K562 (cell line): Measurements from ENCODE around the gene GATA2. TPM values are rescaled to one million over a fixed set of nuclear protein-coding genes. Genes with fewer than 3 reads are reported as not detected.
A peak's percentile ranks its signal among the peaks of the same experiment; 100 is the strongest.

Experiments
- ATAC-seq: fragments of 200-7000 bp; cut with Tn5 transposase; 3 replicates; pipeline ENCODE4 v1.9.1; 2020; ENCODE audit warnings: moderate library complexity
- BruUV-seq: library from RNA; stranded (reverse); fragments of 400-500 nt; replicated peaks from 2 replicates; lab custom pipeline; 2021; lab: Mats Ljungman, UMichigan
- CTCF ChIA-PET: fragments of 300-600 bp; formaldehyde crosslinking; extraction: SDS; loops from one replicate; lab custom pipeline; 2021; ENCODE audit warnings: low intra/inter-chr PET ratio; lab: Yijun Ruan, JAX
- POLR2A ChIA-PET: fragments of 300-600, 350-650 bp; sonication (Branson Sonifier 250); formaldehyde crosslinking; extraction: SDS; loops from one replicate; lab custom pipeline; 2021; ENCODE audit warnings: antibody characterized with exemption, inconsistent platforms; lab: Yijun Ruan, JAX
- DNase-seq, 4 experiments: peaks; one replicate each; pipeline versions ENCODE4 v3.0.0 to v3.0.0-alpha.2; 2011 to 2018; ENCODE audit warnings: low spot score in 3 of 4, mixed read lengths in 3 of 4; ENCODE audit errors: extremely low read depth in 1 of 4
- FAIRE-seq: peaks from 2 replicates; lab custom pipeline; 2011; peaks lifted over from hg19 to GRCh38; lab: Jason Lieb, UNC
- H2AFZ ChIP-seq: 2 replicates; pipeline ENCODE4 v1.6.0; 2011; ENCODE audit warnings: low read depth, low read length, control low read depth, inconsistent platforms
- H3K27ac ChIP-seq: fragments of 200-600 bp; 3 replicates; pipeline ENCODE4 v1.8.0; 2011; ENCODE audit warnings: low read depth, mild to moderate bottlenecking, control low read depth, inconsistent platforms, low read length, moderate library complexity, mixed read lengths; ENCODE audit errors: extremely low read depth
- H3K27me3 ChIP-seq, 2 experiments: fragments of 300-600 bp in 1 of 2; 2 replicates in 1 of 2; 3 replicates in 1 of 2; pipeline versions ENCODE4 v1.6.0 to v1.8.0; 2011; ENCODE audit warnings: inconsistent platforms in 2 of 2, low read length in 2 of 2, mild to moderate bottlenecking in 1 of 2, mixed read lengths in 1 of 2, moderate library complexity in 1 of 2; ENCODE audit not compliant: control insufficient read depth in 2 of 2, insufficient read depth in 2 of 2
- H3K36me3 ChIP-seq: fragments of 300-600 bp; 3 replicates; pipeline ENCODE4 v1.8.0; 2011; ENCODE audit warnings: mild to moderate bottlenecking, low read length, inconsistent platforms; ENCODE audit not compliant: control insufficient read depth, insufficient read depth
- H3K4me1 ChIP-seq, 2 experiments: fragments of 200-600 bp in 1 of 2; replicated peaks in 1 of 2; 2 replicates in 1 of 2; 3 replicates in 1 of 2; pipeline versions ENCODE4 v1.5.1 to v1.8.0; 2011; ENCODE audit warnings: inconsistent platforms in 2 of 2, low read length in 2 of 2, mild to moderate bottlenecking in 1 of 2, mixed read lengths in 1 of 2, moderate library complexity in 1 of 2; ENCODE audit not compliant: control insufficient read depth in 2 of 2, insufficient read depth in 2 of 2
- H3K4me2 ChIP-seq: 2 replicates; pipeline ENCODE4 v1.6.1; 2011; ENCODE audit warnings: low read length, control low read depth, inconsistent platforms, mixed read lengths; ENCODE audit not compliant: insufficient read depth
- H3K4me3 ChIP-seq: fragments of 200-600 bp; sonication (generic), shearing (Covaris generic); 2 replicates; pipeline ENCODE4 v1.5.1; 2016; ENCODE audit warnings: control low read depth, inconsistent platforms
- H3K79me2 ChIP-seq: fragments of 200-600 bp; 3 replicates; pipeline ENCODE4 v1.8.0; 2011; ENCODE audit warnings: low read length, inconsistent platforms; ENCODE audit not compliant: control insufficient read depth, insufficient read depth
- H3K9ac ChIP-seq, 2 experiments: 2 replicates each; pipeline versions ENCODE4 v1.6.0 to v1.6.1; 2011; ENCODE audit warnings: low read depth in 2 of 2, low read length in 2 of 2, control low read depth in 1 of 2, inconsistent platforms in 1 of 2, mild to moderate bottlenecking in 1 of 2, mixed read lengths in 1 of 2; ENCODE audit not compliant: insufficient read depth in 1 of 2
- H3K9me1 ChIP-seq: one replicate; pipeline ENCODE4 v1.6.0; 2011; ENCODE audit warnings: inconsistent platforms, mild to moderate bottlenecking, low read length, moderate library complexity; ENCODE audit not compliant: control insufficient read depth, insufficient read depth
- H3K9me3 ChIP-seq: replicated peaks from 2 replicates; pipeline ENCODE4 v1.5.1; 2011; ENCODE audit warnings: low read depth, low read length, inconsistent platforms; ENCODE audit not compliant: control insufficient read depth, insufficient read depth
- H4K20me1 ChIP-seq: replicated peaks from 2 replicates; pipeline ENCODE4 v1.6.1; 2011; ENCODE audit warnings: low read length, inconsistent platforms, mixed read lengths; ENCODE audit not compliant: control insufficient read depth, insufficient read depth
- FOXK1 ChIP-seq: sonication (generic); formaldehyde crosslinking; IDR thresholded peaks from 2 replicates; pipeline ENCODE4 v1.8.0; 2022; ENCODE audit warnings: missing genetic modification reagents, mild to moderate bottlenecking, borderline replicate concordance
- GTF2A2 ChIP-seq: IDR thresholded peaks from 2 replicates; pipeline ENCODE4 v1.6.1; 2016; ENCODE audit warnings: mild to moderate bottlenecking, missing genetic modification characterization, missing compliant biosample characterization
- POLR2AphosphoS2 ChIP-seq: IDR thresholded peaks from 2 replicates; pipeline ENCODE4 v1.6.1; 2012; ENCODE audit warnings: low read length, improper control_type of control experiment
- POLR2B ChIP-seq: fragments of 450-650 bp; IDR thresholded peaks from 2 replicates; pipeline ENCODE4 v1.6.1; 2018; ENCODE audit warnings: low read depth; ENCODE audit not compliant: partially characterized antibody
- POLR2G ChIP-seq: fragments of 200-400 bp; formaldehyde crosslinking; IDR thresholded peaks from 2 replicates; pipeline ENCODE4 v1.6.1; 2017; ENCODE audit warnings: low read depth, mild to moderate bottlenecking, antibody characterized with exemption, low read length, moderate library complexity
- RCOR1 ChIP-seq, 2 experiments: IDR thresholded peaks; 2 replicates each; pipeline ENCODE4 v1.6.1; 2012; ENCODE audit warnings: low read depth in 2 of 2, low read length in 2 of 2, borderline replicate concordance in 1 of 2, improper control_type of control experiment in 1 of 2
- SUPT5H ChIP-seq: fragments of 450-650 bp; IDR thresholded peaks from 2 replicates; pipeline ENCODE4 v1.6.1; 2016
- ZMIZ1 ChIP-seq, 2 experiments: fragments of 150-350 bp in 1 of 2; IDR thresholded peaks; 2 replicates each; pipeline ENCODE4 v1.6.1; 2012 to 2016; ENCODE audit warnings: low read depth in 2 of 2, low read length in 2 of 2, mild to moderate bottlenecking in 1 of 2, moderate library complexity in 1 of 2
- WGBS: fragments of 100-300 bp; shearing (Covaris generic); methylation state at CpG from one replicate; pipeline ENCODE4 v1.1.6; 2016; ENCODE audit warnings: low coverage, mixed read lengths; ENCODE audit not compliant: insufficient coverage; ENCODE audit errors: missing lambda C conversion rate; 5-methylcytosine and 5-hydroxymethylcytosine counted together
- in situ Hi-C: fragments of 300-500 bp; cut with MboI; formaldehyde crosslinking; loops from 4 replicates; pipeline ENCODE4 v1.15.0; 2018; ENCODE audit warnings: inconsistent platforms, mixed read lengths
- intact Hi-C: fragments of 100-400 bp; cut with micrococcal nuclease; formaldehyde crosslinking; loops from 2 replicates; pipeline ENCODE4 v1.14.2; 2022
- polyA plus RNA-seq, 8 experiments: library from polyadenylated mRNA; depleted of rRNA in 4 of 8; stranded (reverse) in 5 of 8; unstranded in 3 of 8; fragments of >200 nt; fragmentation: Nextera tagmentation in 2 of 8; fragmentation: Illumina TruSeq in 1 of 8; extraction: Ambion mirVana in 2 of 8; extraction: Trizol in 1 of 8; gene quantifications; 2 replicates each; pipeline versions ENCODE4 v1.2.1 to v1.2.3, GENCODE V29; 2011 to 2014; ENCODE audit warnings: inconsistent platforms in 1 of 8, missing spikeins in 1 of 8
- total RNA-seq, 7 experiments: library from RNA; depleted of rRNA in 6 of 7; stranded (reverse); fragments of >200 nt in 6 of 7; fragmentation: Illumina TruSeq in 2 of 7; extraction: Trizol in 2 of 7; gene quantifications; 2 replicates each; pipeline versions ENCODE4 v1.2.1 to v1.2.3, GENCODE V29; 2011 to 2021; ENCODE audit warnings: low replicate concordance in 1 of 7
- TF ChIP-seq, protein P1 (sequence below): fragments of 450-650 bp; formaldehyde crosslinking; conservative IDR thresholded peaks from 2 replicates; pipeline ENCODE4 v1.4.0; 2022; ENCODE audit warnings: mild to moderate bottlenecking, missing genetic modification characterization
- TF ChIP-seq, protein P2 (sequence below), 2 experiments: fragments of 450-650 bp; conservative IDR thresholded peaks; 2 replicates each; pipeline ENCODE4 v1.6.1; 2017; ENCODE audit warnings: mild to moderate bottlenecking in 2 of 2, moderate library complexity in 2 of 2

The GATA2 gene
- total and polyA plus RNA-seq, 9 of the 15 experiments (the other 6 are each of a cell fraction or from before 2014, with no cell fraction given) = 8.5 to 218 (median 50.8) TPM

DNA sequence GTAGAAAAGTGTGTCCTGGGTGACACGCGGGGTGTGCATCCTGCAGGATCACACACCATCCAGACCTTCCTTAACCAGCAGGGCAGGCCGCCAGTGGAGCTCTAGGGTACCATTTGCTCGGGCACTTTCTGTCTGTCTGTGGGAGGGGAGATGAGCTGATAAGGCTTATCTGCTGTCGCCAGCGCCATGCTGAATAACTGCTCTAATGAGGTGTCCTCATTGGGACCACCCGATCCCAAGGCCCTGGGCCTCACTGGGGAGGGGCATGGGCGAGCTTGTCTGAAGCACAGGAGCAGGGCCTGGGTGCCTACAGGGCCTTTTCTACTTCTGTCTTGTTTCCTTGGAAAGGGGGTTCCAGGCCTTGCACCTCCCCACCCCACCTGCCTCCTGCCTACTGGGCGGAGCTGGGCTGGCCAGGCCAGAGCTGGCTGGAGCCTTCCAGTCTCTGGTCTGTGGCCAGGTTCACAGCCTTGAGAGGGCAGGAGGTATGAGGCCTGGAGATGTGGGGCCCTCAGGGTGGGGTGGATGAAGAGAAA, 2.5 kb upstream of the GATA2 start (continued):
- TF ChIP-seq ZMIZ1 (IDR thresholded peaks at IDR 0.05; ENCODE audit: low read depth in 2 of 2, low read length in 2 of 2) = 0 out of 4 replicates have a peak, but pooled peaks of 1 of the 2 experiments have one; percentile 21
- TF ChIP-seq POLR2AphosphoS2 = 0 out of 2 replicates have a peak, but pooled peaks have one; percentile 0
- TF ChIP-seq RCOR1 (IDR thresholded peaks at IDR 0.05; ENCODE audit: borderline replicate concordance in 1 of 2, low read depth in 2 of 2, low read length in 2 of 2) = peak in 1 of 2 experiments; percentile 29; a peak in 1 of 4 replicates
- peak; percentile 19; the same call in 1 of the 2 replicates for TF ChIP-seq POLR2G
- TF ChIP-seq GTF2A2 (tag) = no peak

GRCh38 chr3:128494367-128494650, 1.3 kb upstream of the GATA2 start:
- ATAC-seq = no peak
- H3K4me1 ChIP-seq = peaks cover 38 to 85% of the 10 kb centered on the region in 2 experiments
- TF ChIP-seq, protein P1, sequence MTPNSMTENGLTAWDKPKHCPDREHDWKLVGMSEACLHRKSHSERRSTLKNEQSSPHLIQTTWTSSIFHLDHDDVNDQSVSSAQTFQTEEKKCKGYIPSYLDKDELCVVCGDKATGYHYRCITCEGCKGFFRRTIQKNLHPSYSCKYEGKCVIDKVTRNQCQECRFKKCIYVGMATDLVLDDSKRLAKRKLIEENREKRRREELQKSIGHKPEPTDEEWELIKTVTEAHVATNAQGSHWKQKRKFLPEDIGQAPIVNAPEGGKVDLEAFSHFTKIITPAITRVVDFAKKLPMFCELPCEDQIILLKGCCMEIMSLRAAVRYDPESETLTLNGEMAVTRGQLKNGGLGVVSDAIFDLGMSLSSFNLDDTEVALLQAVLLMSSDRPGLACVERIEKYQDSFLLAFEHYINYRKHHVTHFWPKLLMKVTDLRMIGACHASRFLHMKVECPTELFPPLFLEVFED (CRISPR knock-in tag) = peak; percentile 72; the same call in 1 of the 2 replicates
- TF ChIP-seq SUPT5H (peak; percentile 32; the same call in 1 of the 2 replicates), FOXK1 (CRISPR knock-in tag) (no peak), POLR2B (peak; percentile 44)
- TF ChIP-seq, protein P2, sequence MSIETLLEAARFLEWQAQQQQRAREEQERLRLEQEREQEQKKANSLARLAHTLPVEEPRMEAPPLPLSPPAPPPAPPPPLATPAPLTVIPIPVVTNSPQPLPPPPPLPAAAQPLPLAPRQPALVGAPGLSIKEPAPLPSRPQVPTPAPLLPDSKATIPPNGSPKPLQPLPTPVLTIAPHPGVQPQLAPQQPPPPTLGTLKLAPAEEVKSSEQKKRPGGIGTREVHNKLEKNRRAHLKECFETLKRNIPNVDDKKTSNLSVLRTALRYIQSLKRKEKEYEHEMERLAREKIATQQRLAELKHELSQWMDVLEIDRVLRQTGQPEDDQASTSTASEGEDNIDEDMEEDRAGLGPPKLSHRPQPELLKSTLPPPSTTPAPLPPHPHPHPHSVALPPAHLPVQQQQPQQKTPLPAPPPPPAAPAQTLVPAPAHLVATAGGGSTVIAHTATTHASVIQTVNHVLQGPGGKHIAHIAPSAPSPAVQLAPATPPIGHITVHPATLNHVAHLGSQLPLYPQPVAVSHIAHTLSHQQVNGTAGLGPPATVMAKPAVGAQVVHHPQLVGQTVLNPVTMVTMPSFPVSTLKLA (conservative IDR thresholded peaks at IDR 0.05) = 0 out of 4 replicates have a peak, but pooled peaks of 1 of the 2 experiments have one; percentile 22
- TF ChIP-seq, all 486 proteins: peak for 4
- no peaks in the 10 kb centered on the region for H3K9me1 ChIP-seq
- ChIA-PET POLR2A (interaction anchor here (3.0 kb wide), 1 partner anchor 10 kb away, joined by 17 read pairs; no protein-coding TSS in a partner anchor), CTCF (no interaction called here)
- in situ Hi-C loops = no loop called here
- peaks cover 61% of the 10 kb centered on the region; the same call in 2 of the 3 replicates for H3K36me3 ChIP-seq
- no peak overlapping the region for H3K27ac ChIP-seq
- FAIRE-seq (no peak), DNase-seq (no peak)
- peak overlapping the region in 1 of 2 experiments; percentile 86; a peak in 1 of 4 replicates for H3K9ac ChIP-seq
- no peak overlapping the region for H3K4me3 ChIP-seq
- peaks cover 5% of the 10 kb centered on the region for H4K20me1 ChIP-seq
- peak overlapping the region; percentile 53 for H3K4me2 ChIP-seq
- no peaks in the 10 kb centered on the region for H3K27me3 ChIP-seq
- intact Hi-C loops = loop anchor here (10.0 kb wide), 2 partner anchors 180 to 420 kb away; no protein-coding TSS in a partner anchor
- peaks cover 82% of the 10 kb centered on the region for H3K79me2 ChIP-seq
- no TSS peak for BruUV-seq
- H2AFZ ChIP-seq = no peak overlapping the region
- WGBS = 80% methylated on average over 2 of the region's 2 CpGs
- H3K9me3 ChIP-seq = no peaks in the 10 kb centered on the region
